SH-SY5Y (cell line): ENCODE results near the gene COL4A4.

ENCODE experiments used
- GATA2 ChIP-seq: IDR thresholded peaks from 2 replicates; pipeline ENCODE4 v1.6.1; 2011; ENCODE audit warnings: mild to moderate bottlenecking, low read depth, low read length
- GATA3 ChIP-seq: IDR thresholded peaks from 2 replicates; pipeline ENCODE4 v1.6.1; 2011; ENCODE audit warnings: low read depth, mild to moderate bottlenecking, low read length, moderate library complexity

COL4A4 gene

GRCh38 chr2:227182765-227183164, 18.8 kb upstream of the COL4A4 start:
- TF ChIP-seq GATA3 (no peak), GATA2 (no peak)

GRCh38 chr2:227180770-227181169, 16.8 kb upstream of the COL4A4 start:
- TF ChIP-seq GATA3 (no peak), GATA2 (no peak)

DNA sequence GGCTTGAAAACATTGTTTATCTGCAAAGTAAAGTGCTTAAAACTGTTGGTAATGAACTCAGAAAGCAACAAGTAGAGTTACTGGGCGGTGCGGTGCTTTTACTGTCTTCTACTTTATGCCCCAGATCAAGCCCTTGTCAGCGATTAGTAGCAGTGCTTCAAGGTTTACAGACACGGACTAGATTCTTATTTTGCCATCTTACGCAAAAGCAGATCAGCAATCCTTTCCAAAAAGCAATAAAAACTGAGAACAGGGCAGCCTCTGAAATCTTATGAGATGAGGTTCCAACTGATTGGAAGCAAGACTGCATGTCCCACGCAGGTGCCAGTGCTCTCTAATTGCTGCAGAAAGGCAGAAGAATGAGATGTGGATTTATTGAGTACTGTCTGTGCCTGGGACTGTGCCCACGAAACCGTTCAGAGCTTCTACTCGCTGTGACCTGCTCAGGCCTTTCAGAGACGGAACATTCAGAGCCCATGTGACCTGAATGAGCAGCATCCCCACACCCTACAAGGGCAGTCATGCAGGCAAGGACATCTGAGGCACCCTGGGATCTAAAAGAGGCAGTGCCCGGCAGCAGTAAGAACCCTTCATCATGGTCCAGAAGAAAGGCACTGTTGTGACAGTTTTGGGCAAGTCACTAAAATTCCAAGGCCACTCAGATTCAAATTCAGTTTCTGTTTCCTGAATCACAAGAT, 16.1 kb upstream of the COL4A4 start:
- TF ChIP-seq GATA2 (no peak), GATA3 (no peak)

GRCh38 chr2:227177592-227178336, 13.8 kb upstream of the COL4A4 start:
- TF ChIP-seq GATA3: no peak
- TF ChIP-seq GATA2: no peak

DNA sequence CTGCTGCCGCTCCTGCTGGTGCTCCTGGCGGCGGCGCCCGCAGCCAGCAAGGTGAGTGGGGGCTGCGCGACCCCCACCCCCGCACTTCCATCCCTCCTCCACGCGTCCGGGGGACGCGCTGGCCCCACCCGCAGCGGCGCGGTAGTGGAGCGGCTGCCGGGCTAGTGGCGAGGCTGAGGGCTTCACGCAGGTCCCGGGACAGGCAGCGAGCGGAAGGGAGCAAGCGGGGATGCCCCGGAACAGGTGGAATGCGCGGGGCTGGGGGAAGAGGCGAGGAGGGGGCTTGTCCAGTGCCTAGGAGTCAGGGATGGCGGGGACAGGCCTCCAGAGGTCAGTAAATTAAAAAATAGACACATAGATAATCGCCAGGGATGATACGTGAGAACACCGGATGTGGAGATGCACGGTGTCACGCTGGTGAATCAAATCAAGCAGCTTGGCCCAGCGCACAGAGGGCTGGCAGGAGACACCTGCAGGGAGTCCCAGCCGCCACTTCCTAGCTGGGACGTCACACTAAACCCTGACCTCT, 822 bp upstream of the COL4A4 start:
- TF ChIP-seq GATA3 (no peak), GATA2 (no peak)

DNA sequence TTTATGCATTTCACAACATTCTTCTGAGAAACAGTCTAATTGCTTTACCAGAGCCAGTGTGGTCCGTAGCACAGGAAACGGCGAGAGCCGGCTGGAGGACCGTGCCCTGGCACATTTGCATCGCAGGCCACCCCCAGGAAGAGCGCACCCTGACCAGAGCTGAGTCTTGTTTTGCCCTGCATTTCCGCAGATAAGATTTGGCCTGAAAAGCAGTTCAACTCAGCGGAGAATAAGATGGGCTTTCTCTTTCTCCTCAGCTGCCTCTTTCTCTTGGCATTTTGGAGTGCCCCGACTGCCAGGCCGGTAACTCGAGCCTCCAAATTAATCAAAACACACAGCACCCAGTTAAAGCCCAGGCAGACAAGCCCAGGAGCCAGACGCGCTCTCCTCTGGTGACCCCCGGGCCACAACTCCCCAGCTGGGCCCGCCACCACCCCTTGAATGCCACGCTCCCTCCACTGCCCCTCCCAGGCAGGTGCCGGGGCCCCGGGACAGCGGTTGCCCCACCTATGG, 464 bp downstream of the COL4A4 start:
- no peak for TF ChIP-seq GATA2
- no peak for TF ChIP-seq GATA3

DNA sequence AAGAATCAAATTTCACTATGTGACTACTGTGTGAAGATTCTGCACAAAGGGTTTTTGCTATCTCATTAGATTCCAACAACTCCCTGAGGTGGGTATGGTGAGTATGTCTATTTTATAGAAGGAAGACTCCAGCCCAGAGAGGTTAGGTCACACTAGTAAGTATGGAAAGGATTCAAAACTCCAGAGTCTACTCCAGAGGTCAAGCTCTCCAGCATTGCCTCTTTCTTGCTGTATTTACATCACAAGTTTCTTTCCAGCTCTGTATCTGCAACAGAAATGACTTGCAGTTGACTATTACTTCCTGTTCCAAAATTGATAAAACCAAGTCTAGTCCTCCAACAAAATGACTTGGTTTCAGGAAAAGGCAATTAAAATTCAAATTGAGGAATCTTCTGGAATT, 2.1 kb downstream of the COL4A4 start:
- TF ChIP-seq GATA3: no peak
- TF ChIP-seq GATA2: no peak

DNA sequence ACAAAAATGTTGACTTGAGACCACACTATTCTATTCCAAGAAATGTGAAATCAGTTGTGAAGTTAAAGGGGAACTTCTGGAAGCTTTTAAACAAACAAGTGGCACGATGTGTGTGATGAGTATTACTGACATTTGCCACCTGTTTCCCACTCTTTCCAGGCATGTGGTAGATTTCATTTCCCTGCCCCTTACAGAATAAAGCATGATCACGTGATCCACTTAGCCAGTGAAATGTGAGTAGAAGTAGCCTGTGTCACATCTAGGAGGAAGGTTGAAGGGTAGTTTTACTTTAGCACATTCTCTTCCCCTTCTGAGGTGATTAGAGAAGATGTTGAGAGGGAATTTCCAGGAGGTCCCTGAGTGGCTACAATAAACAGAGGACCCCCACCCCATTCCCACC, 3.8 kb downstream of the COL4A4 start:
- no peak for TF ChIP-seq GATA2
- no peak for TF ChIP-seq GATA3

- TF ChIP-seq GATA2 (no peak), GATA3 (no peak)
Measured at GRCh38 chr2:227154986-227155774, 8.8 kb downstream of the COL4A4 start.

DNA sequence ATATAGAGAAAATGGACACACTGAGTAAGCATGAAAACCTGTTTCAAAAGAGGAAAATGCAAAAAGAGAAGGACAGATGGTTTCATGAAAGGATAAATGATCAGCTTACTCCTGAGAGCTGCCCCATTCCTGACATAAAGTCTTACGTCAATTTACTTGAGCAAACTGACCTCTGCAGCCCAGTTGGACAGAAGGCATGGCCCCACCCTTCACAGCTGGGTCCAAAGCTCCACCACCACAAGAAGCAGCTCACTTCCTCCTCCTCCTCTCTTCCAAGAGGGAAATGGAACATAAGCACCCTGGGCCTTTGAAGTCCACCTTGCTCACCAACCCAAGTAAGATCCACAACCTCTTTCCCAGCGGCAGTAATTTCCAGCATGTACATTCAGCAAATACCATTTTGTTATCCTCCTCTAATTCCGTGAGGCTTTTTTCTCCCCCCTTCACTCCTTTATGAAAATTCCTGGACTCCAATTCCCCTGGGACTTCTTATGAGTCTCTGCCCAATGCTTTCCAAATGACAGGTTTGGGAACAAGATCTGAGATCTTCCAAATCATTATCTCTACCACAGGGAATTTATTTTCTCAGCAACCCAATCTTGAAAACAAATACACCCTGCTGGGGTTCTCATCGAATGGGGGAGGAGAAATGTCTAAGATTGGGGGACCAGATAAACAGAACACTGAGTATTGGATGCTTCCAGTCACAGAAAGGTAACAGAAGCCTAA, 10.1 kb downstream of the COL4A4 start:
- TF ChIP-seq GATA2 (no peak), GATA3 (no peak)

DNA sequence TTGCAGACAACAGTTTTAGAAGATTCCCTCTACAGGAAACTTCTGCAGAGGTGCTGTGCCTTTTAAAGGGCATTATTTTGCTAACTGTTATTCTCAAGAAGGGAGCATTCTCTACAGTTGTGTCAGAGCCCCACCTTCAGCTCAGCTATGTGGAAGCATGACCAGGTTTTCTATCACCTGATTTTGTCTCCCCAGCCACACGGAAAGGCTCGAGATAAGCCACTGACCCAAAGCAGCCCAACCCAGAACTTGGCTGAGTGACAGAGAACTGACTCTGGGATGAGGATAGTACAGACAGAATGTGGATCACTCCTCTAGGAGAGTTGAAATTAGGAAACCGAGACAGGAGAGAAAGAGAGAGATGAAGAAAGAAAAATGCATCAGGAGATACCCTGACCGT, 10.7 kb downstream of the COL4A4 start:
- TF ChIP-seq GATA3 (no peak), GATA2 (no peak)

DNA sequence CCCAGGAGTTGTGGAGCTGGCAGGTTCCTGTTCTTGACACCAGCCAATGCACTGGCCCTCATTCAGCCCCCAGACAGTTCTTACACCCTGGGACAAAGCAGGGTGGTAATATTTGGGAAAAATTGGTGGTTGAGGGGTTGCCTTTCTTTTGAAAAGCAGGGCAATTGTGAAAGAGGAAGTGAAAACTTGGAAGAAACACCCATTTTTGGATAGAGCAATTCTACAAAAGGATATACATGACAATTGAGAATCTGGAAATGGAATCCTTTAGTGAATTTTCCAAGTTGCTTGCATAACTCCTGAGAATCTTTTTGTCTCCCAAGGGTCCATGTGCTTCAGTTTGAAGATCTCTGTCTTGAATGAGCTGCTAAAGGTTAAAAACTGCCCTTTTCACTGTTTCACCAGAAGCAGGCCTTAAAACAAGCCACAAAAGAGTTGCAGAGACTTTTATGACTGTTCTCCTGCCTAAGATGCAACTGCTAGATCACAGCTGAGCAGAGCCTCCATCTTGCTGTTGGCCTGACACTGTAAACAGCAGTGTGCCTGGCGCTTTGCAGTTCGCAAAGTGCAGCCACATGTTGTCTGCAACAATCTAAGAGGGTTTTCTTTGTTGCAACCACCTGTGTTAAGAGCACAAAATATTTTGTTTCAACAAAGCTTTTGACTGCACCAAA, 11.8 kb downstream of the COL4A4 start:
- TF ChIP-seq GATA2 (no peak), GATA3 (no peak)
